GM18499 (cell line): Measurements from ENCODE around the gene ERC1.

Experiments used
- ATAC-seq: cut with Tn5 transposase; IDR thresholded peaks from one replicate; pipeline ENCODE4 v1.9.1; 2021; ENCODE audit warnings: moderate number of reproducible peaks; ENCODE audit not compliant: insufficient read depth, unreplicated experiment

Gene ERC1

DNA sequence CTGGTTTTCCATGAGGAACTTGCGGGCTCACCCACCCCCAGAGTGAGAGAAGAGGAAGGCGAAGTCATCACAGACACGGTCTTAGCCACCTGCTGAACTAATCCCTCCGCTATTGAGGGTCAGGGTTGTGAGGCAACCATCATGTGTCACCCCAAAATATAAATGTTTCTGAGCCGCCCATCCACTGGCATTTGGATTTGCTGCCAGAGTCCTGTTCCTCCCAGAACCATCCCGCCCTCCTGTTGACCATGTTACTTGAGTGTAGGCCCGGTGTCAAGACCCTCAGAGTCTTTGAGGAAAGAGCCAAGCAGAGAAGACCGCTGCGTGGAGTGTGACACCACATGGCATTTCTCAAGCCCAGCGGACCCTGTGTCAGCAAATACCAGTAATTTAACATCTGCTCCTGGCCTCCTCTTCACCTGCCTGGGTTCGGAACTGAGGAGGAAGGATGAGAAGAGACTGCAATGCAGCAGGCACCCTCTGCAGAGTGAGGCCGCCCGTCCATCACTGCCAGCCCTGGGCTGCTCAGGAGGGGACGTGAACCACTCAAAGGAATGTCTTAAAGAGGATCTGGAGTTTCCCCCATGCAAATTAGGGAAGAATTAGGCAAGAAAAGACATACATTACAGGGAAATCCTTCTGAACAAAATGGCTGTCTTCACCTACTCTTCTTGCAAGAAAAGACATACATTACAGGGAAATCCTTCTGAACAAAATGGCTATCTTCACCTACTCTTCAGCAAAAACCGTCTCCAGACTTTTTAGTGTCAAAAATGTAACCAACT, 502.9 kb downstream of the ERC1 start:
- ATAC-seq = no peak

GRCh38 chr12:1494856-1495255, 503.8 kb downstream of the ERC1 start:
- ATAC-seq = no peak

DNA sequence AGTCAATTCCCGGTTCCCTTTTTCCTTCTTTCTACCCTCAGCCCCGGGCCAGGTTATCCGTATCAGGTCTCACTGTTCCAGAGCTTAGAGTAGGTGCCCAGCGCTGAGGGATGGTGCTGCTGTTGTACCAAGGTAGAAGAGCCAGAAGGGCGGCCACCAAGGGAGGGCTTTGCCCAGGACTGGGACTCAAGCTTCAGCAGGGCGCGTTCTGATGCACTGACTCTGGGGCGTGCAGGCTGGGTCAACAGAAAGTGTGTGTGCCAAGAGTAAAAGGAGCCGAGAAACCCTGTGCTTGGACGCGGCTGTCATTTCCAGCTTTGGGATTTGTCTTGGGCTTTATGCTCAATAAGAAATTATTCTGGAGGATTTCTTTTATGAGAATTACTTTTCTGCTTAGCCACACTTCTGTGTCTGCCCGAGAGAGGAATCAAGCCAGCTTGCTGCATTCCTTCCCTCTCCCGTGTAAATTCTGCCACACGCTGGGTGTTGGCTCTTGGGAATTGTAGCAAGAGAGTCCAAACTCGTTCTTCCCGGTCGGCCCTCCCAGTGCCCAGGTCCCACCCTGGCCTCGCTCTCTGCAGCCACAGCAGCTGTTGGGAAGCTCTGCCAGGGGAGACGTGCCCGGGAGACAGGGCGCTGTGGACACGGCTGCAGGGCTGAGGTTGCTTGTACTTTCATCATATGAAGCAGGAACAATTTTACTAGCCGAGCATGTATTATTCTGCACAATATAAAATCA, 505.3 kb downstream of the ERC1 start:
- no peak for ATAC-seq

DNA sequence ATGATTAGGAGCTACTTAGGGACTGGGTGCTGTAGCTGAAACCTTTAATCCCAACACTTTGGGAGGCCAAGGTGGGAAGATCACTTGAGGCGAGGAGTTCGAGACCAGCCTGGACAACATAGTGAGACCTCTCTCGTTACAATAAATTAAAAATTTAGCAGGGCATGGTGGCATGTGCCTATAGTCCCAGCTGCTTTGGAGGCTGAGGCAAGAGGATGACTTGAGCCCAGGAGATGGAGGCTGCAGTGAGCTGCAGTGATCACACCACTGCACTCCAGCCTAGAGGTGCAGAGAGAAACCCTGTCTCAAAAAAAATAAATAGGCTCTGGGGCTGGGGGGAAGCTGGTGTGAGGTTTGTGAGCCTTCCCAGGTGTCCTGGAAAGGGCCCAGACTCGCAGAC, 506.1 kb downstream of the ERC1 start:
- ATAC-seq = no peak

DNA sequence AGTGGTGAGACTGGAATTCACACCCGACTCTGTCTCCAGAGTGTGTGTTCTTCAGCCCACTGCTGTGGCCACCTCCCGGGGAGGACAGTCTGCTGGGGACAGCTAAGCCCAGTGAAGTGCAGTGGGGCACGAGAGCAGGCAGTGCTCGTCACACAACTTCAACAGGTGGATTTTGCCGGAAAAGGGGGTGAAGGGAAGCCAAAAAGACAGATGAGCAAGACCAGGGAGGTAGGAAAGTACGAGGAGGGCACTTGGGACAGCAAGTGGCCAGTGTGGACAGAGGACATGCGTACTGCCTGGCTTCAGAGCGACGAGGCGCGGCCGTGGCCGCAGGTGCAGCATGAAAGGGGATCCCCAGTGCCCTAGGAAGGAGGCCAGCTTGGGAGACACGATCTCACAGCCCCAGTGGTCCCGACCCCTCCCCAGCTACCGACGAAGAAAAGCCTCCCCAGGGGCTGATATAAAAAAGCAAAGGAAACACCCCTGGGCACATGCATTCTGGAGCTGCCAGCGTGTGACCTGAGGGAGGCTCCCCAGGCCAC, 507.2 kb downstream of the ERC1 start:
- ATAC-seq = no peak

DNA sequence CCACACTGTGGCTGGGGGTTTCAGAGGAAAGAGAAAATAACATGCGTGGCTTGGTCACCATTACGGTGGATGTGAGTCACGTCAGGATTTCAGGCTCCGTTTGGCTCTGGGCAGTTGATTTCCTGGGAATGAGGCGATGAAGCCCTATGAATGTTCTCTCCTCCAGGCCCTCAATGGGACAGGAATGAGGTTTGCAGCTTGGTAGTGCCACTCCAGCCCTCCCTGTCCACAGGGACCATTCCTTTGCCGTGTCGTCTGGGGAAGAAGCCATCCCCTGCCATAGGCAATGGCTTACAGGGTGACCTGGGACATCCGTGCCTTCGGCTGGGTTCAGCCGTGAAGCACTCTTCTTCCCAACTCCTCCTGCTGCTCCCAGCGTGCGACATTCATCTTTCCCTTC, 508.3 kb downstream of the ERC1 start:
- ATAC-seq = no peak

GRCh38 chr12:1500095-1500801, 509.2 kb downstream of the ERC1 start:
- ATAC-seq = no peak

- ATAC-seq = no peak
These were observed 510.0 kb downstream of the ERC1 start for GRCh38 chr12:1501001-1501400.

- no peak for ATAC-seq
These were observed 510.8 kb downstream of the ERC1 start for GRCh38 chr12:1501695-1502378.

GRCh38 chr12:1502379-1502720, 511.3 kb downstream of the ERC1 start:
- ATAC-seq = no peak

GRCh38 chr12:1502831-1503230, 511.8 kb downstream of the ERC1 start:
- no peak for ATAC-seq

GRCh38 chr12:1503281-1503711, 512.3 kb downstream of the ERC1 start:
- ATAC-seq = no peak

- no peak for ATAC-seq
These were observed 513.4 kb downstream of the ERC1 start for GRCh38 chr12:1504304-1504894.

DNA sequence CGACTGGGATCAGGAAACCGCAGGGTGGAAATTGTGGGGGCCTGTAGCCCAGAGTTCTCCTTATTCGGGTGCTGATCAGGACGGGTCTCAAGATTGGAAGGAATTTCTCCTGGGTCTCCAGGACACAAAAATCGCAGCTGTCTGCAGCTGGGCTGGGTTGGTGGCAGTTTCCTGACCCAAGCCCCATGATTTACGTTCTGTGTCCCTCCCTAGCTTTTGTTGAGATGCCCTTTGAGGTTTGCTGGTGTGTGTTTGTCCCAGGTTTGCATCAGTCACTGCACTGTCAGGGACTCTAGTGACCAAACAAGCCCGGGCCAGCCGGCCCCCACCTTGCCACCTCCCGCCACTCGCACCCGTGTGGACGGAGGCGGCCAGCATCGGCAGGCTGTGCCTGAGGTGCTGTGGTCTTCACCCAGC, 513.9 kb downstream of the ERC1 start:
- no peak for ATAC-seq

GRCh38 chr12:1505576-1505975, 514.6 kb downstream of the ERC1 start:
- no peak for ATAC-seq

DNA sequence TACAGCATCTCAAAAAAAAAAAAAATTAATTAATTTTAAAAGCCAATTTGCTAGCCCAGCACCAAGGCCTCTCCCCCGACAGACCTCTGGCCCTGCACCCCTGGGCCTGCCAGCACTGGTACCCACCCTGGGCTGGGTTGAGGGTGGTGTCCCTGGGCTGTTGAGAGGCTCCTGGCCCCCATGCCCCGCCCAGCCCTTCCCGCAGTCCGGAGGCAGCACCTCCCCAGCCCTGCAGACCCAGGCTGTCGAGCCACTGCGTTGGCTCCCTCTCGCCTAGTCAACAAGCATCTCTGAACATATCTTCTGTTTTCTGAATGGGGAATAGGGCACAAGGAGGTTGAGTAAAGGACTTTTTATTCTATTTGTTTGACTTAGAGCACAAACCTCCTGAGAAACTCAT, 516.3 kb downstream of the ERC1 start:
- ATAC-seq = no peak

DNA sequence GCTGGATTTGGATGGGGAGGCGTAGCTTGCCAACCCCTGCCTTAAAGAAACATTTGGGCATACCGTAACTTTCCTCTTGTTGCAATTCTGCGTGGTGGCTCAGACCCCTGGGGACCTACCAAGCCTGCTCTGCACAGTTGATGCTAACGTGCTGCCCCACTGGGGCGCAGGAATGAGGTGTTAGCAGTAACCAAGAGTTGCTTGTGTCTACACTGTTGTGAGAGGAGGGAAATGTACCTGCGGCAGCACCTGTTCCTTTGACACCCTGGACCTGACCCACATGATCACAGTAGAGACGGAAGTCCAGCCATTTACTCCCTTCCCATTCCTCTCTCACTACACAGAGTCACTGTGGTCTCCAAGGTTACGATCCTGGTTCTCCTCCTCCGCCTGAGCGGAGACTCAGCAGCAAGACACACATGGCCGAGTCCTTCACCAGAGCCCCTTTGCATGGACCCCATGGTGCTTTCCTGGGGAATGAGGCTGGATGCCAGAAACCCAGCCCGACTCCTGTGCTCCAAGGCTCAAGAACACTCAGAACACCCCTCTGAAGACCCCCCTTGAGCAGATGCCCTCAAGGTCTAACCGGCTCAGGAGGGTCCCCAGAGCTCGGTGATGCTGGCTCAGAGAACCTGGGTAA, 518.5 kb downstream of the ERC1 start:
- ATAC-seq = no peak

- ATAC-seq = no peak
These were observed 519.2 kb downstream of the ERC1 start for GRCh38 chr12:1510056-1510812.

DNA sequence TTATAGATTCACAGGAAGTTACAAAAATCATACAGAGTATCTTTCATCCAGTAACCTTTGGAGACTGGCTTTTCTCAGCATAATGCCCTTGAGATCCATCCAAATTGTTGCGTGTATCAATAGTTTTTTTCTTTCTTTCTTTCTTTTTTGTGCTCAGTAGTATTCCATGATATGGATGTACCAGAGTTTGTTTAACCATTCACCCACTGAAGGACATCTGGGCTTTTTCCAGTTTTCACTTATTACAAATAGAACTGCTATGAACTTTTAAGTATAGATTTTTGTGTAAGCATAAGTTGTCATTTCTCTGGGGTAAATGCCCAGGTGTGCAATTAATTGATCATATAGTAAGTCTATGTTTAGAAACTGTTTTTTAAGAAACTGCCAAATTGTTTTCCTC, 524.0 kb downstream of the ERC1 start:
- no peak for ATAC-seq
